H9 (cell line): ENCODE results near the gene RIBC2. TPM values are rescaled to one million over a fixed set of nuclear protein-coding genes. Genes with fewer than 3 reads are reported as not detected.

Source experiments
- DNase-seq: peaks from one replicate; pipeline ENCODE4 v3.0.0-alpha.2; 2017
- H2AFZ ChIP-seq: one replicate; pipeline ENCODE4 v1.6.1; 2013; ENCODE audit warnings: mild to moderate bottlenecking, low read length, control low read depth, moderate library complexity
- H2AK5ac ChIP-seq: 2 replicates; pipeline ENCODE4 v1.6.1; 2013; ENCODE audit warnings: low read length, control low read depth, mixed read lengths; ENCODE audit not compliant: insufficient read length
- H2BK120ac ChIP-seq: one replicate; pipeline ENCODE4 v1.6.1; 2013; ENCODE audit warnings: low read depth, mild to moderate bottlenecking, low read length, control low read depth, inconsistent platforms; ENCODE audit not compliant: poor library complexity, severe bottlenecking
- H2BK12ac ChIP-seq: 2 replicates; pipeline ENCODE4 v1.6.1; 2013; ENCODE audit warnings: low read length, control low read depth, mixed read lengths, low read depth; ENCODE audit not compliant: insufficient read length
- H2BK15ac ChIP-seq: 2 replicates; pipeline ENCODE4 v1.6.1; 2013; ENCODE audit warnings: low read depth, low read length, control low read depth
- H2BK20ac ChIP-seq: one replicate; pipeline ENCODE4 v1.6.1; 2013; ENCODE audit warnings: low read depth, mild to moderate bottlenecking, low read length, control low read depth, inconsistent platforms; ENCODE audit not compliant: poor library complexity, severe bottlenecking
- H2BK5ac ChIP-seq: 2 replicates; pipeline ENCODE4 v1.6.1; 2013; ENCODE audit warnings: low read length, control low read depth, mixed read lengths; ENCODE audit not compliant: insufficient read length
- H3K14ac ChIP-seq: 2 replicates; pipeline ENCODE4 v1.6.1; 2013; ENCODE audit warnings: low read length, control low read depth; ENCODE audit not compliant: insufficient read depth
- H3K18ac ChIP-seq: 2 replicates; pipeline ENCODE4 v1.6.1; 2013; ENCODE audit warnings: low read depth, mild to moderate bottlenecking, mixed read lengths, low read length, control low read depth; ENCODE audit not compliant: insufficient read length
- H3K23ac ChIP-seq: 2 replicates; pipeline ENCODE4 v1.6.1; 2013; ENCODE audit warnings: low read length, control low read depth, mixed read lengths, low read depth; ENCODE audit not compliant: insufficient read length
- H3K23me2 ChIP-seq: 2 replicates; pipeline ENCODE4 v1.6.1; 2013; ENCODE audit warnings: low read depth, mild to moderate bottlenecking, mixed read lengths, low read length, control low read depth; ENCODE audit not compliant: insufficient read length, poor library complexity, severe bottlenecking
- H3K27ac ChIP-seq: 2 replicates; pipeline ENCODE4 v1.5.1; 2013; ENCODE audit warnings: low read length, control low read depth, mixed read lengths, low read depth; ENCODE audit not compliant: insufficient read length
- H3K27me3 ChIP-seq: 2 replicates; pipeline ENCODE4 v1.6.1; 2013; ENCODE audit warnings: low read length, control low read depth, inconsistent platforms; ENCODE audit not compliant: insufficient read depth
- H3K4ac ChIP-seq: 2 replicates; pipeline ENCODE4 v1.6.1; 2013; ENCODE audit warnings: low read depth, mild to moderate bottlenecking, control low read depth, inconsistent platforms, low read length, moderate library complexity
- H3K4me1 ChIP-seq: 2 replicates; pipeline ENCODE4 v1.6.1; 2013; ENCODE audit warnings: low read length, control low read depth, inconsistent platforms; ENCODE audit not compliant: insufficient read depth
- H3K4me2 ChIP-seq: 2 replicates; pipeline ENCODE4 v1.6.1; 2013; ENCODE audit warnings: low read length, control low read depth, mixed read lengths; ENCODE audit not compliant: insufficient read length, insufficient read depth
- H3K56ac ChIP-seq: 2 replicates; pipeline ENCODE4 v1.6.1; 2013; ENCODE audit warnings: low read depth, mild to moderate bottlenecking, mixed read lengths, low read length, control low read depth; ENCODE audit not compliant: insufficient read length
- H3K79me1 ChIP-seq: 2 replicates; pipeline ENCODE4 v1.6.1; 2013; ENCODE audit warnings: low read depth, mild to moderate bottlenecking, moderate library complexity, low read length, control low read depth, inconsistent platforms; ENCODE audit not compliant: insufficient read depth, poor library complexity, severe bottlenecking
- H3K79me2 ChIP-seq: 2 replicates; pipeline ENCODE4 v1.6.1; 2013; ENCODE audit warnings: low read length, control low read depth, inconsistent platforms; ENCODE audit not compliant: insufficient read depth
- H3K9ac ChIP-seq: 2 replicates; pipeline ENCODE4 v1.6.1; 2013; ENCODE audit warnings: low read length, control low read depth, mixed read lengths; ENCODE audit not compliant: insufficient read length; ENCODE audit errors: extremely low read depth
- H3K9me3 ChIP-seq: one replicate; pipeline ENCODE4 v1.6.1; 2013; ENCODE audit warnings: low read depth, low read length, inconsistent platforms; ENCODE audit not compliant: control insufficient read depth
- H3T11ph ChIP-seq: one replicate; pipeline ENCODE4 v1.6.1; 2013; ENCODE audit warnings: mild to moderate bottlenecking, low read length, control low read depth, inconsistent platforms
- H4K20me1 ChIP-seq: one replicate; pipeline ENCODE4 v1.6.1; 2013; ENCODE audit not compliant: control insufficient read depth, insufficient read length, insufficient read depth
- H4K5ac ChIP-seq: 2 replicates; pipeline ENCODE4 v1.6.1; 2013; ENCODE audit warnings: low read depth, mild to moderate bottlenecking, mixed read lengths, low read length, control low read depth; ENCODE audit not compliant: insufficient read length
- H4K8ac ChIP-seq: replicated peaks from 2 replicates; pipeline ENCODE4 v1.6.1; 2013; ENCODE audit warnings: low read length, control low read depth, mixed read lengths, low read depth; ENCODE audit not compliant: insufficient read length
- H4K91ac ChIP-seq: 2 replicates; pipeline ENCODE4 v1.6.1; 2013; ENCODE audit warnings: low read depth, mild to moderate bottlenecking, moderate library complexity, mixed read lengths, low read length, control low read depth; ENCODE audit not compliant: insufficient read length
- H3K27ac Mint-ChIP-seq, 3 experiments: 2 replicates in 2 of 3; 3 replicates in 1 of 3; pipeline ENCODE4 v1.8.0; 2020 to 2021; ENCODE audit warnings: mixed read lengths in 3 of 3, mild to moderate bottlenecking in 1 of 3, moderate library complexity in 1 of 3
- H3K27me3 Mint-ChIP-seq: 2 replicates; pipeline ENCODE4 v1.8.0; 2021; ENCODE audit warnings: low read depth, mild to moderate bottlenecking, moderate library complexity, mixed read lengths
- H3K36me3 Mint-ChIP-seq, 3 experiments: 2 replicates in 2 of 3; 3 replicates in 1 of 3; pipeline ENCODE4 v1.8.0; 2020 to 2021; ENCODE audit warnings: low read depth in 3 of 3, mixed read lengths in 3 of 3; ENCODE audit not compliant: insufficient read depth in 1 of 3
- H3K4me1 Mint-ChIP-seq, 2 experiments: 2 replicates each; pipeline ENCODE4 v1.8.0; 2020; ENCODE audit warnings: mixed read lengths in 2 of 2
- H3K4me3 Mint-ChIP-seq, 2 experiments: 2 replicates in 1 of 2; 3 replicates in 1 of 2; pipeline ENCODE4 v1.8.0; 2020 to 2021; ENCODE audit warnings: mild to moderate bottlenecking in 2 of 2, mixed read lengths in 2 of 2, moderate library complexity in 1 of 2
- H3K9me3 Mint-ChIP-seq, 2 experiments: 2 replicates in 1 of 2; 3 replicates in 1 of 2; pipeline ENCODE4 v1.8.0; 2020; ENCODE audit warnings: mild to moderate bottlenecking in 2 of 2, mixed read lengths in 2 of 2, moderate library complexity in 1 of 2
- WGBS: extraction: QIAGEN DNeasy Blood & Tissue Kit; methylation state at CpG from one replicate; pipeline ENCODE4 v1.1.7; 2013; ENCODE audit warnings: missing lambda C conversion rate, low lambda C conversion rate, mixed read lengths; ENCODE audit not compliant: insufficient read length; ENCODE audit errors: extremely low coverage; 5-methylcytosine and 5-hydroxymethylcytosine counted together
- total RNA-seq: library from RNA; stranded (reverse); gene quantifications from 2 replicates; pipeline ENCODE4 v1.2.1, GENCODE V29; 2021
- TF ChIP-seq, protein P1 (sequence below): fragments of 200-600 bp; sonication (generic); conservative IDR thresholded peaks from 3 replicates; pipeline ENCODE4 v1.8.0; 2021; ENCODE audit warnings: antibody characterized with exemption, mild to moderate bottlenecking

The RIBC2 gene
- total RNA-seq, 1 experiment from 2014 or later, result 4.1 TPM

DNA sequence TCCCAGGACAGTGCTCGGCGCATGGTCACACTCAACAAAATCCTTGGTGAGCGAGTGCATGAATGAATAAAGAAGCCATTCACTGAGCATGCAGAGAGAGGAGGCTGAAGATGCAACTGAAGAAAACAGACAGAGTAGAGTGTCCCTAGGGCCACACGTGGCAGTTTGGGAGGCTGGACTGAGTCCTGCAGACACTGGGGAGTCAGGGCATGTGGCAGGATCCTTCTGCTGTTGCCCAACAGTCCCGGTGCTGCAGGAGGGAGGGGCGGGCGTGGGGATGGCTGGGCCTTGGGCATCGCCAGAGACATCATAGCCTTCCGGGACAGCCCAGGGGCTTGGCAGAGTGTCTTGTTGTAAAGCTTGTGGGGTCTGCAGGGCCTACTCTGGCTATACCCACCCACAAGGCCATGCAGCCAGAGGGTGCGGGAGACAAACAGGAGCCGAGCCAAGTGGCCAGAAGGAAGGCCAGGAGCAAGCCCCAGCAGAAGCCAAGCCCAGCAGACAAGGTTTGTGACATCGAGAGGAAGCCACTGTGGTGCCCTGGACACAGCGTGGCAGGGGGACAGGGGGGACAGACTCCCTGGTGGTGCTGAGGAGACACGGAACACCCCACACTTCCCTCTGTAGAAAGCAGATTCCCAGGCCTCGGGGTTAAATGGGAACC lies 62.5 kb downstream of the RIBC2 start:
- no CpG with 5 or more reads among the region's 15 CpGs for WGBS
- Histone ChIP-seq H3K9me3 (no peaks in the 10 kb centered on the region), H4K91ac (no peak overlapping the region), H4K8ac (no peak overlapping the region), H3K23ac (no peak overlapping the region), H3K56ac (no peak overlapping the region), H2BK20ac (no peak overlapping the region), H3K4me2 (no peak overlapping the region), H3K4ac (no peak overlapping the region), H4K5ac (no peak overlapping the region), H3K79me2 (no peaks in the 10 kb centered on the region), H3K14ac (no peak overlapping the region), H2BK5ac (no peak overlapping the region), H3K18ac (no peak overlapping the region), H3K4me1 (no peaks in the 10 kb centered on the region), H3K27ac (no peak overlapping the region), H2AK5ac (no peak overlapping the region), H3K9ac (no peak overlapping the region), H3K23me2 (no peaks in the 10 kb centered on the region), H3K79me1 (no peaks in the 10 kb centered on the region), H3K27me3 (no peaks in the 10 kb centered on the region), H4K20me1 (no peaks in the 10 kb centered on the region), H2BK120ac (no peak overlapping the region), H2BK15ac (no peak overlapping the region), H2AFZ (no peak overlapping the region), H3T11ph (no peak overlapping the region), H2BK12ac (no peak overlapping the region)
- H3K27ac Mint-ChIP-seq, result no peak overlapping the region; a peak in 1 of 7 replicates
- peaks cover 4% of the 10 kb centered on the region for H3K27me3 Mint-ChIP-seq
- H3K4me3 Mint-ChIP-seq, result no peak overlapping the region
- TF ChIP-seq, protein P1, sequence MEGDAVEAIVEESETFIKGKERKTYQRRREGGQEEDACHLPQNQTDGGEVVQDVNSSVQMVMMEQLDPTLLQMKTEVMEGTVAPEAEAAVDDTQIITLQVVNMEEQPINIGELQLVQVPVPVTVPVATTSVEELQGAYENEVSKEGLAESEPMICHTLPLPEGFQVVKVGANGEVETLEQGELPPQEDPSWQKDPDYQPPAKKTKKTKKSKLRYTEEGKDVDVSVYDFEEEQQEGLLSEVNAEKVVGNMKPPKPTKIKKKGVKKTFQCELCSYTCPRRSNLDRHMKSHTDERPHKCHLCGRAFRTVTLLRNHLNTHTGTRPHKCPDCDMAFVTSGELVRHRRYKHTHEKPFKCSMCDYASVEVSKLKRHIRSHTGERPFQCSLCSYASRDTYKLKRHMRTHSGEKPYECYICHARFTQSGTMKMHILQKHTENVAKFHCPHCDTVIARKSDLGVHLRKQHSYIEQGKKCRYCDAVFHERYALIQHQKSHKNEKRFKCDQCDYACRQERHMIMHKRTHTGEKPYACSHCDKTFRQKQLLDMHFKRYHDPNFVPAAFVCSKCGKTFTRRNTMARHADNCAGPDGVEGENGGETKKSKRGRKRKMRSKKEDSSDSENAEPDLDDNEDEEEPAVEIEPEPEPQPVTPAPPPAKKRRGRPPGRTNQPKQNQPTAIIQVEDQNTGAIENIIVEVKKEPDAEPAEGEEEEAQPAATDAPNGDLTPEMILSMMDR, result no peak
- no peaks in the 10 kb centered on the region; a peak in 1 of 5 replicates for H3K9me3 Mint-ChIP-seq
- H3K4me1 Mint-ChIP-seq, result peaks cover 14% of the 10 kb centered on the region in 2 experiments
- no peak for DNase-seq
- no peaks in the 10 kb centered on the region; a peak in 1 of 7 replicates for H3K36me3 Mint-ChIP-seq
